NT2/D1 (cell line): ENCODE results near the gene GALNT16.

ENCODE experiments used
- SUZ12 ChIP-seq: IDR thresholded peaks from 2 replicates; pipeline ENCODE4 v1.6.1; 2011; ENCODE audit not compliant: insufficient read length, insufficient read depth; ENCODE audit errors: extremely low read depth
- YY1 ChIP-seq: IDR thresholded peaks from 2 replicates; pipeline ENCODE4 v1.6.1; 2011; ENCODE audit not compliant: insufficient read length, insufficient read depth
- ZNF274 ChIP-seq: IDR thresholded peaks from 2 replicates; pipeline ENCODE4 v1.6.1; 2011; ENCODE audit warnings: mild to moderate bottlenecking, low read depth, low read length

DNA sequence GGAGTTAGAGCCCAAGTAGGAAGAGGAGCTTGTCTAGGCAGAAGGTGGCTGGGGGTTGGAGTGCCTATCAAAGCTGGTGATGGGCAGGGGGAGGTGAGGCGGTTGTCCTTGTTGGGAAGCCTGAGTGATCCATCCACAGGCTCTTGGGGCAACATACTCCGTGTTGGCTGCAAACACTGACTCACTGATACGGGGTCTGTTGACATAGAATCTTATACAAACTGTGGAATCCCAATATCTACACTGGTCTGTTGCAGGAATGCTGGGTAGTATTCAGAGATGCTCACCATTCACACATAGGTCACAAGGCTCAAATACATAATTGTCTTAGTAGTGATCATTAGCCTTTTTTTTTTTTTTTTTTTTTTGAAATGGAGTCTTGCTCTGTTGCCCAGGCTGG lies 112.2 kb downstream of the GALNT16 start:
- TF ChIP-seq YY1 (no peak), ZNF274 (no peak), SUZ12 (no peak)
